HCT116 (cell line): ENCODE measurements around the gene PBX1. TPM values are rescaled to one million over a fixed set of nuclear protein-coding genes. Genes with fewer than 3 reads are reported as not detected.
A peak's percentile ranks its signal among the peaks of the same experiment; 100 is the strongest.

Experiments
- ATAC-seq: fragments of 200-7000 bp; cut with Tn5 transposase; 2 replicates; pipeline ENCODE4 v1.9.1; 2020; ENCODE audit warnings: mild to moderate bottlenecking, moderate library complexity
- BruUV-seq: library from RNA; stranded (reverse); fragments of 400-500 nt; replicated peaks from 2 replicates; lab custom pipeline; 2021; lab: Mats Ljungman, UMichigan
- CTCF ChIA-PET: fragments of 300-600 bp; sonication (Branson Sonifier 250); formaldehyde crosslinking; loops from one replicate; lab custom pipeline; 2021; ENCODE audit warnings: antibody characterized with exemption; lab: Charles Lee
- POLR2A ChIA-PET: fragments of 300-600, 350-600 bp; sonication (Branson Sonifier 250); formaldehyde crosslinking; loops from one replicate; lab custom pipeline; 2021; ENCODE audit warnings: antibody characterized with exemption; lab: Charles Lee
- RAD21 ChIA-PET, 2 experiments: fragments of 300-600 bp; sonication (Branson Sonifier 250); formaldehyde crosslinking; loops; one replicate each; lab custom pipeline; 2023; ENCODE audit warnings: low total read pairs in 2 of 2; ENCODE audit not compliant: uncharacterized antibody in 2 of 2, unreplicated experiment in 2 of 2, low non-redundant PET in 1 of 2; lab: Charles Lee
- DNase-seq: peaks from one replicate; pipeline ENCODE4 v3.0.0-alpha.2; 2010; ENCODE audit warnings: low read depth, low spot score
- H2AFZ ChIP-seq: fragments of 200-600 bp; shearing (Covaris generic), sonication (generic); 2 replicates; pipeline ENCODE4 v1.6.1; 2017; ENCODE audit warnings: low read depth, mixed run types, mixed read lengths, antibody characterized with exemption, low read length; ENCODE audit not compliant: poor library complexity, severe bottlenecking
- H3K27ac ChIP-seq: 2 replicates; pipeline ENCODE4 v1.5.1; 2012; ENCODE audit warnings: low read depth, low read length
- H3K27me3 ChIP-seq: fragments of 200-600 bp; sonication (generic); 2 replicates; pipeline ENCODE4 v1.6.1; 2016; ENCODE audit warnings: mixed run types, low read length, mixed read lengths; ENCODE audit not compliant: insufficient read depth
- H3K36me3 ChIP-seq, 2 experiments: fragments of 200-500 bp in 1 of 2; fragments of 200-600 bp in 1 of 2; sonication (Bioruptor generic) in 1 of 2; sonication (generic) in 1 of 2; 2 replicates each; pipeline versions ENCODE4 v1.5.1 to v1.6.1; 2014 to 2016; ENCODE audit warnings: low read length in 2 of 2, inconsistent platforms in 1 of 2, mixed read lengths in 1 of 2, mixed run types in 1 of 2; ENCODE audit not compliant: insufficient read depth in 2 of 2, control insufficient read depth in 1 of 2
- H3K4me1 ChIP-seq, 2 experiments: fragments of 200-600 bp in 1 of 2; sonication (generic) in 1 of 2; 2 replicates each; pipeline versions ENCODE4 v1.5.1 to v1.6.1; 2012 to 2017; ENCODE audit warnings: low read length in 2 of 2, inconsistent platforms in 1 of 2, mild to moderate bottlenecking in 1 of 2, mixed read lengths in 1 of 2, mixed run types in 1 of 2, moderate library complexity in 1 of 2; ENCODE audit not compliant: insufficient read depth in 2 of 2, control insufficient read depth in 1 of 2
- H3K4me2 ChIP-seq: fragments of 200-600 bp; sonication (generic); 2 replicates; pipeline ENCODE4 v1.6.1; 2017; ENCODE audit warnings: mixed run types, low read length, mixed read lengths
- H3K4me3 ChIP-seq, 2 experiments: fragments of 200-600 bp in 1 of 2; sonication (generic) in 1 of 2; replicated peaks in 1 of 2; 2 replicates each; pipeline ENCODE4 v1.5.1; 2011 to 2016; ENCODE audit warnings: low read length in 2 of 2, control low read depth in 1 of 2, low read depth in 1 of 2, mild to moderate bottlenecking in 1 of 2, mixed read lengths in 1 of 2, mixed run types in 1 of 2
- H3K79me2 ChIP-seq: fragments of 200-600 bp; sonication (generic); 2 replicates; pipeline ENCODE4 v1.6.1; 2017; ENCODE audit warnings: mild to moderate bottlenecking, mixed run types, low read length, moderate library complexity, mixed read lengths; ENCODE audit not compliant: insufficient read depth
- H3K9ac ChIP-seq: fragments of 200-600 bp; sonication (generic); 2 replicates; pipeline ENCODE4 v1.6.1; 2016; ENCODE audit warnings: low read length, mixed read lengths
- H3K9me2 ChIP-seq: fragments of 200-600 bp; sonication (generic), shearing (Covaris generic); 2 replicates; pipeline ENCODE4 v1.6.1; 2017; ENCODE audit warnings: mixed run types, mild to moderate bottlenecking, moderate library complexity; ENCODE audit not compliant: insufficient read depth
- H3K9me3 ChIP-seq, 2 experiments: fragments of 200-500 bp in 1 of 2; fragments of 200-600 bp in 1 of 2; sonication (Bioruptor generic) in 1 of 2; sonication (generic) in 1 of 2; 2 replicates each; pipeline ENCODE4 v1.6.1; 2014 to 2017; ENCODE audit warnings: low read length in 2 of 2, mixed read lengths in 2 of 2, inconsistent platforms in 1 of 2, low read depth in 1 of 2, mild to moderate bottlenecking in 1 of 2, mixed run types in 1 of 2, moderate library complexity in 1 of 2; ENCODE audit not compliant: control insufficient read depth in 1 of 2, insufficient read depth in 1 of 2
- H4K20me1 ChIP-seq: fragments of 200-600 bp; sonication (generic), shearing (Covaris generic); 2 replicates; pipeline ENCODE4 v1.6.1; 2017; ENCODE audit warnings: mixed run types, mild to moderate bottlenecking, moderate library complexity; ENCODE audit not compliant: insufficient read depth
- ELF1 ChIP-seq: IDR thresholded peaks from 2 replicates; pipeline ENCODE4 v1.6.1; 2012; ENCODE audit warnings: low read depth, borderline replicate concordance
- EZH2phosphoT487 ChIP-seq: fragments of 200-600 bp; IDR thresholded peaks from 2 replicates; pipeline ENCODE4 v1.6.1; 2018; ENCODE audit warnings: antibody characterized with exemption, borderline replicate concordance
- ZBTB33 ChIP-seq: IDR thresholded peaks from 2 replicates; pipeline ENCODE4 v1.6.1; 2011; ENCODE audit warnings: mild to moderate bottlenecking, low read length, moderate library complexity; ENCODE audit not compliant: insufficient replicate concordance; ENCODE audit errors: extremely low read depth
- ZFX ChIP-seq: fragments of 450-650 bp; IDR thresholded peaks from 2 replicates; pipeline ENCODE4 v1.6.1; 2017
- intact Hi-C: fragments of 100-400 bp; cut with micrococcal nuclease; formaldehyde crosslinking; loops from 2 replicates; pipeline ENCODE4 v1.10.0; 2022
- total RNA-seq: library from RNA; stranded (reverse); gene quantifications from one replicate; pipeline ENCODE4 v1.2.1, GENCODE V29; 2021; ENCODE audit not compliant: unreplicated experiment

PBX1 gene
- total RNA-seq, 1 experiment from 2014 or later = 29.6 TPM

DNA sequence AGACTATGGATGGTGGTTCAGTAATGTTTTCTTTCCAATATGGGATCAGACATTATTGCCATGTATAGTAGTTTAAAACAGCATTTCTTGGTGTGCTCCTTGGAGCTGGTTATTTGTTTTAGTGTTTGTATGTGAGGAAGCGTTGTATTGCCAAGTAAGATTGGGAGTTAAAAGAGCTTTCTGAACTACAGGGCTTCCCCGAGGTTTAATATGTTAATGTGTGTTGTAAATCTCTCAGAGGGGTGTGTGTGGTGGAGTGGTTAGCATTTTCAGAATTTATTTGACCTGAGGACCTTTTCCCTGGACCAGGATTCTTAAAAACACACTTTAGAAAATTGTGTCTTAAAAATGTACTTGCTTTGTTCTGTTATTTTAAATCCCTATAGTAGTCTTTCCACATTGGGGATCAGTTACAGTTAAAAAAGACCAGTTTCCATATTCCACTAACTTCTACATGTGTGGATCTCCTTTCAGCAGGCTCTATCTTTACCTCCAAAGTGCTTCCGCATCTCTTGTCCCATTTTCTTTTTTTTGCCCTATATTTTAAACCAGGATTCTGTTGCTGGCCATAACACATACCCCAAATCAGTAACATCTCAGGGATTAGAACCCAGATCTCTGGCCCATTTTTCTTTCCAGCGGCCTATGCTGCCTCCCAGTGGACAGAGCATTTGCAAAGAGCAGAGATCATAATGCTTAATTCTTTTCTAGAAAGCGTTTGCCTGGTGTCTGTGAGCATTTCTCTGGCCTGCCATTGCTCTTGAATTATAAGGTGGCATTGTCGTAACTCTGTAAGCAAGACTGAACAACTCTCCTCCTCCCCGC lies 58.6 kb downstream of the PBX1 start (continued):
- TF ChIP-seq ZBTB33 = no peak
- TF ChIP-seq, all 23 proteins: peak for 3

GRCh38 chr1:164618202-164618564 lies 59.2 kb downstream of the PBX1 start:
- BruUV-seq = no TSS peak
- Histone ChIP-seq H3K27ac (no peak overlapping the region), H3K9ac (no peak overlapping the region), H3K9me3 (no peaks in the 10 kb centered on the region), H3K79me2 (no peaks in the 10 kb centered on the region), H4K20me1 (no peaks in the 10 kb centered on the region), H3K4me1 (peaks cover 19 to 27% of the 10 kb centered on the region in 2 experiments), H2AFZ (no peak overlapping the region), H3K9me2 (no peaks in the 10 kb centered on the region), H3K36me3 (no peaks in the 10 kb centered on the region), H3K27me3 (no peaks in the 10 kb centered on the region), H3K4me3 (no peak overlapping the region), H3K4me2 (no peak overlapping the region)
- intact Hi-C loops = loop anchor here (1.0 to 5.0 kb wide), 7 partner anchors 101 to 1256 kb away; no protein-coding TSS in a partner anchor
- ATAC-seq (peak; percentile 38), DNase-seq (no peak)
- POLR2A ChIA-PET = interaction anchor here (0.7 kb wide), 1 partner anchor 59 kb away, joined by 4 read pairs; the partner anchor contains the start of gene PBX1
- RAD21 ChIA-PET = interaction anchor here (0.6 to 0.7 kb wide), 2 partner anchors 288 to 1805 kb away, joined by 3 read pairs; no protein-coding TSS in a partner anchor
- CTCF ChIA-PET = interaction anchor here (1.1 to 2.3 kb wide), 4 partner anchors 11 to 1259 kb away, joined by 3 to 5 read pairs (median 4); no protein-coding TSS in a partner anchor
- TF ChIP-seq EZH2phosphoT487 (no peak), ELF1 (no peak), ZFX (no peak)
